COLO668 (cell line): ENCODE data around the gene MESP1.
A peak's percentile ranks its signal among the peaks of the same experiment; 100 is the strongest.
"Not testable (repeated sequence)": the region's sequence is repeated elsewhere in the genome, so short reads cannot be mapped to it uniquely, and the experiment has no call there.

ENCODE experiments used
- DNase-seq: peaks from one replicate; lab custom pipeline; 2025; ENCODE audit not compliant: unreplicated experiment; lab: John Stamatoyannopoulos, UW

The MESP1 gene, protein sequence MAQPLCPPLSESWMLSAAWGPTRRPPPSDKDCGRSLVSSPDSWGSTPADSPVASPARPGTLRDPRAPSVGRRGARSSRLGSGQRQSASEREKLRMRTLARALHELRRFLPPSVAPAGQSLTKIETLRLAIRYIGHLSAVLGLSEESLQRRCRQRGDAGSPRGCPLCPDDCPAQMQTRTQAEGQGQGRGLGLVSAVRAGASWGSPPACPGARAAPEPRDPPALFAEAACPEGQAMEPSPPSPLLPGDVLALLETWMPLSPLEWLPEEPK

DNA sequence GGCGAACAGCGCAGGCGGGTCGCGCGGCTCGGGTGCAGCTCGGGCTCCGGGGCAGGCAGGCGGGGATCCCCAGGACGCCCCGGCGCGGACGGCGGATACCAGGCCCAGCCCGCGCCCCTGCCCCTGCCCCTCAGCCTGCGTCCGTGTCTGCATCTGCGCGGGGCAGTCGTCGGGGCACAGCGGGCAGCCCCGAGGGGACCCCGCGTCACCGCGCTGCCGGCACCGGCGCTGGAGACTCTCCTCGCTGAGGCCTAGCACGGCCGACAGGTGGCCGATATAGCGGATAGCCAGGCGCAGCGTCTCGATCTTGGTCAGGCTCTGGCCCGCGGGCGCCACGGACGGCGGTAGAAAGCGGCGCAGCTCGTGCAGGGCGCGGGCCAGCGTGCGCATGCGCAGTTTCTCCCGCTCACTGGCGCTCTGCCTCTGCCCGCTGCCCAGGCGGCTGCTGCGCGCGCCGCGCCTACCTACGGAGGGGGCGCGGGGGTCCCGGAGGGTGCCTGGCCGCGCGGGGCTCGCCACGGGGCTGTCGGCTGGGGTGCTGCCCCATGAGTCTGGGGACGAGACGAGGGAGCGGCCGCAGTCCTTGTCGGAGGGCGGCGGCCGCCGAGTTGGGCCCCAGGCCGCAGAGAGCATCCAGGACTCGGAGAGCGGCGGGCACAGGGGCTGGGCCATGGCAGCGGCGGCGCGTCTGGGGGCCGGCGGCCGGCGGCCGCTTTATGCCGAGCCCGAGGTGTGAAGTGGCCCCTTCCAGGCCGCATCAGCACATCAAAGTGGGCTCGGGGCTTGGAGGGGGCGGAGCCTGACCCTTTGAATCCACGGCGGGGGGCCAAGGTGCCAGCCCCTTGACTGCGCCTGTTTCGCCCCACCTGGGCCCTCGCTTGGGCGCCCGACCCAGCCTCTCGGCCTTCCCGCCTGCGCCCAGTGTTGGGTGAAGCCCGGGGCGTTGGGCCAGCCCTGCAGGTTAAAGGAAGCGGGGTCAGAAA is at the start of gene MESP1:
Gene MESP1, minus strand, starts transcription at position 690 of the 983 bp plus-strand sequence. Its CDS starts 18 bp downstream, at position 672.
- DNase-seq, result peak; percentile 94

DNA sequence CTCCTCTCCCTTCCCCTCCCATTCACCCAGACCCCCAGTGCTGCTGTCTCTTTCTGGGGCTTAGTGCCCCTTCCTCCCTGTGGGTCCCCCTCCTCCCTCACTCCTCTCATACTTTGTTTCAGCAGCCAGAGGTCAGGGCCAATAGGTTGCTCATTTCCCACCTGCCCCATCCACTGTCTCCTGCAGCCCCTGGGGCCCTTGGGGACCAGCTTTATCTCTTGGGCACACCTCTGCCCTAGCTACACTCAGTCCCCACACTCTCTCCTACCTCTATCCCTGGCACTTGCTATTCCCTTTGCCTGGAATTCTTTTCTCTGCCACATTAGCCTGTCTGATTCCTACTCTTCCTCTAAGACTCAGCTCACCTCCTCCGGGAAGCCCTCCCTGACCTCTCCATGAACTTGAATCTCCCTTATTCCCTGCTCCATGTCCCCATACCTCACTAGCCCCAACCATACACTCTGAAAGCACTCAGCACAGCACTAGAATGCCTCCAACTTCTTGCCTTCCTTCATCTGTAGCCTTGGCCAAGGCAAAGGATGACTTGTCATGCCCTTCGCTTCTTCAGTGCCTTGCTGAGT is 49.0 kb upstream of the MESP1 start:
- DNase-seq, result no peak

GRCh38 chr15:89799011-89799911 is 48.2 kb upstream of the MESP1 start:
- no peak for DNase-seq

DNA sequence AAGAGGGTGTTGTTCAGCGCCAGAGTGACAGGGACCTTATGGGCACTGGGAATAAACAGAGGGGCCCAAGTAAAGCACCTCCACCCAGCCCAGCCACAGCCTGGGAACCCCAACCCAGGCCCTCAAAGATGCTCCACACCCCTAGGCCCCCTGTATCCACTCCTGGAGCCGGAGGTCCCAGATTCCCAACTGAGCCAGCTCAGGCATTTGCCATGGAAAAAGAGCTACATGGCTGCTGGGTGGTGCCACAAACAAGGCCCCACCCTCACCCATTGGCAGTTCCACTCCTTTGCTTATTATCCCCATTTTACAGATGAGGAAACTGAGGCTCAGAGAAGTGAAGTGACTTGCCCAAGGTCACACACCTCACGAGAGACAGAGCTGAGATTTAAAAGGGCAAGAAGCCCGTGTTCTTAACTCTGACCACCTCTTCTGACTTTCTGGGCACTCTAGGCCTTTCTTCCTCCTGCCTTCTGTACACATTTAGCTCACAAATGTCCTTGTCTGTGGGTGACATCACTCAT is 46.7 kb upstream of the MESP1 start:
- no peak for DNase-seq

GRCh38 chr15:89795996-89796395 is 44.9 kb upstream of the MESP1 start:
- DNase-seq, result no peak

DNA sequence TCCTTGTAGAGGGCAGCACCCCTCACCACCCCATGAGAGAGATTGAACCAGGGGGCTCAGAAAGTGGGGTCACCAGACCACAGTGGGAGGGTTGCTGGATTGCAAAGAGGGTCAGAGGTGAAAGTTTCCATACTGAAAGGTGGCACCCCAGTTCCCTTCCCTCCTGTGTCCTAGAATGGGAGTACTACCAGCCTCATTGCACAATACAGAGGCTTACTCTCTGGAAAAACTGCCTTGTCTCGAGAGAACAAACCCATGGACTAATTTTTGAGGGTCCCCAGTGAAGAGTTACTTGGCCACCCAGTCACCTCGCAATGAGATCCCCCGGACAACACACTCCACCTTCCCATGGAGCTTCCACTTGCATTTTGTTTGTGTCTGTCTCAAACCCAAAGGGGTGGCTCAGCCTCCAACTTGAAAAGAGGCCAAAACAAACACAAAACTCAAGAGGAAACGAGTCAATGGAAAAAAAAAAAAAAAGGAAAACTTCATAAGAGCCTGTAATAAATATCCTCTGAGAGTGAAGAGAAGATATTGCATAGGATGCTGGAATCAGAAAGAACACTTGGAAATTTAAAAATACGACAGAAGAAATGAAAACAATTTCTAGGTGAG is 43.7 kb upstream of the MESP1 start:
- no peak for DNase-seq

- DNase-seq, result no peak
Measured at GRCh38 chr15:89792106-89792805, 41.2 kb upstream of the MESP1 start.

GRCh38 chr15:89790661-89791060 is 39.6 kb upstream of the MESP1 start:
- DNase-seq, result no peak

GRCh38 chr15:89790206-89790605 is 39.2 kb upstream of the MESP1 start:
- no peak for DNase-seq

DNA sequence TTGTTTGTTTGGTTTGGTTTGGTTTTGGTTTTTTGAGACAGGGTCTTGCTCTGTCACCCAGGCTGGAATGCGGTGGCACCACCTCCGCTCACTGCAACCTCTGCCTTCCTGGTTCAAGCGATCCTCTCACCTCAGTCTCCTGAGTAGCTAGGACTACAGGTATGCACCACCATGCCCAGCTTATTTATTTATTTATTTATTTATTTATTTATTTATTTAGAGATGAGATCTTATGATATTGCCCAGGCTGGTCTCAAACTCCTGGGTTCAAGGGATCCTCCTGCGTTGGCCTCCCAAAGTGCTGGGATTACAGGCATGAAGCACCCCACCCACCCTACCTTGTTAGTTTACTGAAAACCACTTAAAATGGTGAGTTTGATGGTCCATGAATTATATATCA is 37.5 kb upstream of the MESP1 start:
- not testable (repeated sequence) for DNase-seq

DNA sequence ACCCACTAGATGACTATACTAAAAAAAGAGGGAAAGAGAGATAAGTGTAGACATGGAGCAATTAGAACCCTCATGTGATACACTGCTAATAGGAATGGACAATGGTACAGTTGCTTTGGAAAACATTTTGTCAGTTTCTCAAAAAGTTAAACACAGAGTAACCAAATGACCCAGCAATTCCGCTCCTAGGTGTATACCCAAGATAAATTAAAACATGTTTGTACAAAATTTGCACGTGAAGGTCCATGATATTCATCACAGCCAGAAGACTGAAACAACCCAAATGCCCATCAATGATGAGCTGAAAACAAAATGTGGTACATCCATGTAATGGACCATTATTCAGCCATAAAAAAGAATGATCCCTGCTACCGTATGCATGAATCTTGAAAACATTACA is 36.9 kb upstream of the MESP1 start:
- DNase-seq, result no peak

GRCh38 chr15:89785774-89786140 is 34.7 kb upstream of the MESP1 start:
- no peak for DNase-seq

DNA sequence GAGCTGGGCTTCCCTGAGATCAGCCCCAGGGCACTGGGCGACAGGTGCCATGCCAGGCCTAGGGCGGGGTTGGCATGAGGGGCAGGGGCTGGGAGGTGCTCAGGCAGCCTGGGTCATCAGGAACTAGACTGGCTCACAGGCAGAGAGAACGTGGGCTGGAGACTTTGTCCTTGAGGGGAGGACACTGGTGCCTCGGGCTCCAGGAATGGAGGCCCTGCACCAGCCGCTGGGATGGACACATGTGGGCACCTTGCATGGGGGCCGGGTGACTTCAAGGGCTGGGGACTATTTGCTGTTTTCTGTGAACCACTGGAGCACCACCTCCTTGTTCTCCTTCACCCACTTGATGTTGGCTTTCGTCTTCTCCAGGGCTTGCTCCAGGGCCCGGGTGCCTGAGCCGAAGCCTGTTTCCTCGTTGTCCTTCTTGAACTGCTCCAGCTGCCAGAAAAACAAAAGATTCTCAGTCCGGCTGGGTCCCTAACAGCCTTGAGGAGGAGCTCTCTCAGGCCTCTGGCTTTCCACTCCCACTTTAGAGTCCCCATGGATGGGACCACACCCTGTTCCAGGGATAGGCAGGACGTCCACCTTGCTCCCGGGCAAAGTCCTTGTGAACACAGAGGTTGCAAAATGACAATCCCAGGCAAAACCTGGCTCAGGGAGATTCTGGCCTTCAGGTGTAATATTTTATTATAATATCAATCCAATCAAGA is 34.2 kb upstream of the MESP1 start:
- DNase-seq, result no peak

GRCh38 chr15:89784686-89784960 is 33.6 kb upstream of the MESP1 start:
- DNase-seq, result no peak

GRCh38 chr15:89783861-89784685 is 33.0 kb upstream of the MESP1 start:
- no peak for DNase-seq

DNA sequence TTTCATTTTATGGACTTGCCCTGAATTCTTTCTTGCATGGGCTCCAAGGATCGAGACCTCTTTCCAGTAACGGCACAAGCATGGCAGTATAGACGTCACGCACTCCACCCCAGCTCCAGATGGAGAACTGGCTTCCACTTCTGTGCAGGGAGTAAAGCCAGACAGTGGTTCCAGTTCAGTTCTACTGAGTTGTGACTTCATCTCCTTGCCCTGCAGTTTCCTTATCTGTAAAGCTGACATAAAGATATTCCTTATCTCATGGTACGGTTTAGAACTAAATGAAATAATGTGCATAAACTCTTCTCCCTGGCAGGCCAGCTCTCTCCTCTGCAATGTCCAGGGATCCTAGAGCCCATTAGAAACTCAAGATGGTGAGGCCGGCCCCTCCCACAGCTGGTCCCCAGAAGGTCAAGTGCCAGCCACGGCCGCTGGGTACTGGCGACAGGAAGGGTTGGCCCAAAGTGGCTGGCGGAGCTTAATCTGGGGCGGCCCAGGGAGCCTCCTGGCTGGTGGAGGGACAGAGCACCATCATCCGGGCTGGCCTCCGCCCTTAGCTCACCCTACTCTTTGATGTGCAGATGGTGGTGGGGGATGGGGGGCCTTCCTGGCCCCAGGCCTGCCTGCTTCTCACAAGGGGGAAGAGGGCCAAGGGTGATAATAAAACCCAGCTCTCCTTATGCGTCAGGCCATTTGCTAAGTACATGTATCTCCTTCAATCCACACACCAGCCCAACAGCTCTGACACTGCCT is 32.2 kb upstream of the MESP1 start:
- no peak for DNase-seq

GRCh38 chr15:89782619-89782950 is 31.5 kb upstream of the MESP1 start:
- not testable (repeated sequence) for DNase-seq
